HUES48 (cell line): ENCODE results near the gene DAB2IP.
"Not testable (repeated sequence)": the region's sequence is repeated elsewhere in the genome, so short reads cannot be mapped to it uniquely, and the experiment has no call there.

ENCODE experiments used
- H3K27ac ChIP-seq: one replicate; pipeline ENCODE4 v1.7.0; 2013; ENCODE audit warnings: low read depth, low read length, inconsistent platforms
- H3K27me3 ChIP-seq: 2 replicates; pipeline ENCODE4 v1.6.1; 2013; ENCODE audit warnings: mild to moderate bottlenecking, low read length; ENCODE audit not compliant: control insufficient read depth, insufficient read depth
- H3K36me3 ChIP-seq: 2 replicates; pipeline ENCODE4 v1.6.1; 2013; ENCODE audit warnings: low read length; ENCODE audit not compliant: control insufficient read depth, insufficient read depth
- H3K4me1 ChIP-seq: 2 replicates; pipeline ENCODE4 v1.6.1; 2013; ENCODE audit warnings: mild to moderate bottlenecking, low read length; ENCODE audit not compliant: control insufficient read depth, insufficient read depth
- H3K4me3 ChIP-seq: 2 replicates; pipeline ENCODE4 v1.5.1; 2013; ENCODE audit warnings: mild to moderate bottlenecking, low read depth, low read length
- H3K9ac ChIP-seq: 2 replicates; pipeline ENCODE4 v1.6.1; 2013; ENCODE audit warnings: mild to moderate bottlenecking, low read depth, low read length, moderate library complexity
- H3K9me3 ChIP-seq: 2 replicates; pipeline ENCODE4 v1.6.1; 2013; ENCODE audit warnings: low read length; ENCODE audit not compliant: control insufficient read depth, insufficient read depth

DAB2IP gene

DNA sequence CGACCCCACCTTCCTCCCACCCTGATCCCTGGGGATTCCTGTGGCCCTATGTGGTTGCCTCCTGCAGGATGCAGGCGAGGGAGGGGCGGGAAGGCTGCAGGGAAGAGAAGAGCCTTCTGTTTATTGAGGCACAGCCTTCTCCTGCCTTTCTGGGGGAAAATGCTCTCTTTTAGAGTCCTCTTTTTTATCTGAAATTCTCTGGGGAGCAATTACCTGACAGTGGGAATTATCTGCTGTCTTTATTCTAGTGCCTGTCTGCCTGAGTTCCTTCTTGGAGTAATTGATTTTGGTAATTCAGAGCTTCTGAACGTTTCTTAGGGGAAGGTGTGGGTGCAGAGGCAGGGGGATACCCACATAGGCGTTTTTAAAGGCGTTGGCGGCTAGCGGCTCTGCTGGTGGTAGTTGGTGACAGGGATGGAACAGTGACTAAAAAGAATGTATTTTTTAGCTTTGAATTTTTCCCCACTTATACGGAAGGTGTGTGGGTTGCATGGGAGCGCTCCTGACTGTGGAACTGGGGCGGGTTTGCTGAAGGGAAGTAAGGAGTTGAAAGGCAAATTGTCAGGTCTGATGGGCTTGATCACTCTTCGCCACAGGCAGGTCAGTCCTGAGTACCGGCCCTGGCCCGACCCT, 35.2 kb upstream of the DAB2IP start:
- H3K9ac ChIP-seq = no peak overlapping the region
- H3K27me3 ChIP-seq = no peaks in the 10 kb centered on the region
- H3K9me3 ChIP-seq = no peaks in the 10 kb centered on the region
- peaks cover 11% of the 10 kb centered on the region for H3K4me1 ChIP-seq
- no peak overlapping the region for H3K4me3 ChIP-seq
- no peak overlapping the region for H3K27ac ChIP-seq
- no peaks in the 10 kb centered on the region for H3K36me3 ChIP-seq

DNA sequence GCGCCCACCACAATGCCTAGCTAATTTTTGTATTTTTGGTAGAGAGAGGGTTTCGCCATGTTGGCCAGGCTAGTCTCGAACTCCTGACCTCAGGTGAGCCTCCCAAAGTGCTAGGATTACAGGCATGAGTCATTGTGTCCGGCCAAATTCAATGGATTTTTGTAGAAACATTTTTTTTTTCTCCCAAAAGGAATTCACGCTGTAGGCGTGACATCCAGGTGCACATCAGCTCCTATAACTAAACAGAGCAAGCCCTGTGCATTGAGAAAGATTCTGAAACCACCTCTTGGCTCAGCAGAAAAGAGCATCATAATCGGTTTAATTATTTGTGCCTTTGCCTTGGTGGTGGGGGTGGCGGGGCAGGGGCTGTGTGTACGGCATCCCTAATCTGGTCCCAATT, 32.9 kb upstream of the DAB2IP start:
- peaks cover 4% of the 10 kb centered on the region; the same call in 1 of the 2 replicates for H3K4me1 ChIP-seq

DNA sequence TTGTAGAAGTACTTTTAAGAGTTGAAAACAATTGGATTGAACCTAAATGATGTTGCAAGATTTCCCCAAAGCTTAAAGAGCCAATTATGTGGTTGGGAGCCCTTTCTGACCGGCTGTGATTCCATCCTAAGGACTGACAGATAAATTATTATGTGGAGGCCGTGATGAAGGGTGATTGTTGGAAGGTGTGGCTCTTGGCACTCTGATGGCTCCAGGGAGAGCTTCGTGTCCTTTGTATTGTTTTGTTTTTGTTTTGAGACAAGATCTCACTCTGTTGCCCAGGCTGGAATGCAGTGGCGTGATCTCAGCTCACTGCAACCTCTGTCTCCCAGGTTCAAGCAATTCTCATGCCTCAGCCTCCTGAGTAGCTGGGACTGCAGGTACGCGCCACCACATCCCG, 32.5 kb upstream of the DAB2IP start:
- not testable (repeated sequence) for H3K27me3 ChIP-seq, H3K9ac ChIP-seq, H3K9me3 ChIP-seq, H3K4me1 ChIP-seq, H3K36me3 ChIP-seq, H3K27ac ChIP-seq, H3K4me3 ChIP-seq

More for the DNA sequence above, 32.9 kb upstream of the DAB2IP start:
- H3K9me3 ChIP-seq = no peaks in the 10 kb centered on the region
- no peaks in the 10 kb centered on the region for H3K27me3 ChIP-seq
- no peak overlapping the region for H3K4me3 ChIP-seq
- H3K27ac ChIP-seq = no peak overlapping the region
- no peaks in the 10 kb centered on the region for H3K36me3 ChIP-seq
- no peak overlapping the region for H3K9ac ChIP-seq

DNA sequence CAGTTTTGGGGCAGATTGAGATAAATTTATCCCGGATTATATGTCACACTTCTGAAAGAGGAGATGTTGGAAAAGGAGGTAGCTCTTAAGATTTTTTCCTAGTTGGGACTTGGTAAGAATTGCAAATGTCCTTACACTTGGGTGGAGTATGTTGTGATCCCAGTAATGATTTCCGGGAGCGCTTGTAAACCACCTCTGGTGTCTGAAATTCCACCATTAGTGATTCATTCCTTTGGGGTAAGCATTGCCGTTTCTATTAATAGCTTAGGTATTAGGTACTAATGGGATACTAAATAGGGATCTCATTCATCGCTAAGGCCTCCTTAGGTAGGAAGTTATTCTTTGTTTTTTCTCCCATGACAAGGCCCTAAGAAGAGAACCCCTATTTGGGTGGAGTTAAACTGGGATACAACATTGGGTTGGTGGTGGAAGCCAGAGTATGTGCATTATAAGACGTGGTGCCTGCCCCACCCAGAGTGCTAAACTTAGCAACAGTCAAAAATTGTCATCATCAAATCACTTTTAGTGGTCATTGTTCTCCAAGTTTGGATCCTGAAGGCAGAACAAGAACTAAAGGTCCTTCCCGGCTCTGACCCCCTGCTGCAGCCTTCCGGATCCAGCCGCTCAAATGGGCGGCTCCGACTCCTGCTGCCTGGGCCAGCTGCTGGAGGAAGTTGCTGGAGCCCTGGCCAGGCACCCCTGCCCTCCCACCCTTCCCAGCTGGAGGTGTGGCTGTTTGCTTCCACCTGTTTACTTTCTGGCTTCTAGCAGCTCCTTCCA, 31.7 kb upstream of the DAB2IP start:
- Histone ChIP-seq H3K27me3 (no peaks in the 10 kb centered on the region), H3K36me3 (no peaks in the 10 kb centered on the region), H3K4me3 (no peak overlapping the region), H3K4me1 (peaks cover 4% of the 10 kb centered on the region; the same call in 1 of the 2 replicates), H3K9ac (no peak overlapping the region), H3K9me3 (no peaks in the 10 kb centered on the region), H3K27ac (no peak overlapping the region)

DNA sequence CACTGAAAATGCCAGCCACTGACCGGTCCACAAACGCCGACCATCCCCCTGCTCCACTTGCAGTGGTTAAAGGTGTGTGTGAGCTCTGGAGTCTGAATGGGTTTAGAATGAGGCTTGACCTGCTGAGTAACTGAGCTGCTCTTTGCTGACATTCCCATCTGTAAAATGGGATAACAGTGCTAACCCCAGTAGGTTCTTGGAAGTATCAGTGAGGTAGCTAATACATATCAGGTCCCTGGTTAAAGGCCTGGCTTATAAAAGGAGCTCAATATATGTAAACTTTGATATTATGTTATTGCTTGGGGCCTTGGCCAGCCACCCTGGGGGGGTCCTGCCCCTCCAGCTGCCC, 31.1 kb upstream of the DAB2IP start:
- Histone ChIP-seq H3K9ac (no peak overlapping the region), H3K36me3 (no peaks in the 10 kb centered on the region), H3K4me1 (peaks cover 4% of the 10 kb centered on the region; the same call in 1 of the 2 replicates), H3K27me3 (no peaks in the 10 kb centered on the region), H3K27ac (no peak overlapping the region), H3K4me3 (no peak overlapping the region), H3K9me3 (no peaks in the 10 kb centered on the region)

DNA sequence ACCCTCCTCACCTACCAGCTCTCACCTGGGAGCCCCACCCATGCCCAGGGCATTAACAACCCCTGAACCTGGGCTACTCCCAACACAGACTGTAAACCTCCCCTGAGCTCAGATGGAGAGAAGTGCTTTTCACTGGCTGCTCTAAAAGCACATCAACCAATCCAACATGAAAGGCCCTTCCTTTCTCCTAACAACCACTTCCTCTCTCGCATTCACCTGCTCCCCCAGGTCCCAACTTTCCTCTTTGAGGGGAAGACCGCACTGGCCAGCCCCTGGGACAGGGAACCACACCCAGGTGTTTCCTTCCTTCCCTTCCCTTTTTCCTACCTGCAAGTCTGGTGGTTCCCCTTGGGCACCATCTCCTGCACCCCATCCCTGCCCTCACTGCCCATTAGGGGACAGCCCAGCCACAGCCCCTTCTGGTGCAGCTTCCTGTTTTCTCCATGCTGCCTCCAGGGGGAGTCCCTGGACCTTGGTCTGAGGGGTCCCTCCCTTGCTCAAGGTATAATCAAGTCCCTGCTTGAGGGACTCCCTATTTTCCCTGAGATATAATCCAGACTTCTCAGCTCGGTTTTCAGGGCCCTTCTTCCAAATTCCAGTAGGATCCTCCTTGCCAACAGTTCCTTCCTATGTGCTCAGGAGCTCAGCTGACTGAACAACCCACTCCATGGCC, 30.5 kb upstream of the DAB2IP start:
- Histone ChIP-seq H3K9ac (no peak overlapping the region), H3K36me3 (no peaks in the 10 kb centered on the region), H3K27me3 (no peaks in the 10 kb centered on the region), H3K4me3 (no peak overlapping the region), H3K4me1 (peaks cover 4% of the 10 kb centered on the region; the same call in 1 of the 2 replicates), H3K9me3 (no peaks in the 10 kb centered on the region), H3K27ac (no peak overlapping the region)

DNA sequence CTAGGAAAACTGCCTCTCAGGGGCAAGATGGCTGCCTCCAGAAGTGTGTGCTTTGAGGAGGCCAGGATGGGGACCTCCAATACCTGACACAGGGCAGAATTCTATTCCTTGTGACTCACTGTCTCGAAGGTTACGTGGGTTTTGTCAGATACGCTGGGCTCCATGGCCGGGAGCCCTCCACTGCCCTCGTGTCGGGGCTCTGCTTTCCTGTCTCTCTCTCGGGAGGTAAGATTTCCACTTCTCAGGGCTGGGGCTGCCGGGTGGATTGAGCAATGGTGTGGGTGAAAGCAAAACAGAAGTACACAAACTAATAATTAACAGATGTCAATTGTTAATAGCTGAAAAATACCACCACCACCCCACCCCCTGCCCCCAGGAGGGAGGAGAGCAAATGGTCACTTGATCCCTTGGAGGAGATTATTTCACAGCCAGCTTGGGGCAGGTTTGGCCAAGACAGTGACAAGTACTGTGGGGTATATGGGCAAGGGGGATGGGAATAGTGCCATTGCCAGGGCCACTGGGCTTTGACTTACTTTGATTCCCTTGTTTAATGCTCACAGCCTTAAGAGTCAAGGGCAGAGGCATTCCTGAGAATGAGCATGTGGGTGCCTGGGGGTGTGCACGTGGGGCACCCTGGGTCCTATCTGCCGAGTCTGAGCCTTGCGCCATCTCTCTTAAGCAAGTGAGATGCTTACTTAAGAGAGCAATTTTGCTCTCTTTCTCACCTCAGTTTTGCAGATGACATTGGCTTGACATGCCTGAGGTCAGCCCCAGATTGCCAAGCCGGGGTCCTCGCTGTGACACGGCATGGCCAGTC, 28.8 kb upstream of the DAB2IP start:
- peaks cover 4% of the 10 kb centered on the region; the same call in 1 of the 2 replicates for H3K4me1 ChIP-seq
- no peak overlapping the region for H3K4me3 ChIP-seq
- H3K36me3 ChIP-seq = no peaks in the 10 kb centered on the region
- H3K9me3 ChIP-seq = no peaks in the 10 kb centered on the region
- no peak overlapping the region for H3K9ac ChIP-seq
- no peak overlapping the region for H3K27ac ChIP-seq
- H3K27me3 ChIP-seq = no peaks in the 10 kb centered on the region

DNA sequence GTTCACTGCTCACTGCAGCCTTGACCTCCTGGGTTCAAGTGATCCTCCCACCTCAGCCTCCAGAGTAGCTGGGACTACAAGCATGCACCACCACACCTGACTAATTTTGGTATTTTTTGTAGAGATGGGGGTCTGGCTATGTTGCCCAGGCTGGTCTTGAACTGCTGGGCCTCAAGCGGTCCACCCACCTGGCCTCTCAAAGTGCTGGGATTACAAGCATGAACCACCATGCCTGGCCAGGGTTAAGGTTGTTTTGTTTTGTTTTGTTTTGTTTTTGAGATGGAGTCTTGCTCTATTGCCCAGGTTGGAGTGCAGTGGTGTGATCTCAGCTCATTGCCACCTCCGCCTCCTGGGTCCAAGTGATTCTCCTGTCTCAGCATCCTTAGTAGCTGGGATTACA, 28.0 kb upstream of the DAB2IP start:
- H3K27me3 ChIP-seq, H3K27ac ChIP-seq, H3K36me3 ChIP-seq, H3K4me3 ChIP-seq, H3K9me3 ChIP-seq, H3K9ac ChIP-seq, H3K4me1 ChIP-seq: not testable (repeated sequence)

DNA sequence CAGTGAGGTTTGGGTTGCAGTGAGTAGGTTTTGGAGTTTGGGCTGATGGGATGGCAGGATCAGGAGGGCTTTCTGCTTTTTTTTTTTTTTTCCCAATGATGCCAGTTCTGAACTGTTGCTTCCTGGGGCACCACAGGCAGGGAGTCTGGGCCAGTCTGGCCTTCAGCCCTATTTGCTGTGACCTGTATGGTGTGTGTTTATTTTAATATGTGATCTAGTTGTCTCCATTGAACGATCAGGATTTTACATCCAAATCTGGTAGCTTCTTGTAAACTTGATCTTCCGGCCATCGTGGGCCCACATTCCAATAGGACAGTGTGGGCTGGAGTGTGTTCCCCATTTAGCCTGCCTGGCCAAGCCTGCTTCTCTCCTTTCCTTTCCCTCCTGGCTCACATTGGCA, 25.8 kb upstream of the DAB2IP start:
- no peak overlapping the region for H3K27ac ChIP-seq
- H3K9ac ChIP-seq = no peak overlapping the region
- no peak overlapping the region for H3K4me3 ChIP-seq
- H3K36me3 ChIP-seq = no peaks in the 10 kb centered on the region
- H3K9me3 ChIP-seq = no peaks in the 10 kb centered on the region
- peaks cover 4% of the 10 kb centered on the region; the same call in 1 of the 2 replicates for H3K4me1 ChIP-seq
- no peaks in the 10 kb centered on the region for H3K27me3 ChIP-seq

DNA sequence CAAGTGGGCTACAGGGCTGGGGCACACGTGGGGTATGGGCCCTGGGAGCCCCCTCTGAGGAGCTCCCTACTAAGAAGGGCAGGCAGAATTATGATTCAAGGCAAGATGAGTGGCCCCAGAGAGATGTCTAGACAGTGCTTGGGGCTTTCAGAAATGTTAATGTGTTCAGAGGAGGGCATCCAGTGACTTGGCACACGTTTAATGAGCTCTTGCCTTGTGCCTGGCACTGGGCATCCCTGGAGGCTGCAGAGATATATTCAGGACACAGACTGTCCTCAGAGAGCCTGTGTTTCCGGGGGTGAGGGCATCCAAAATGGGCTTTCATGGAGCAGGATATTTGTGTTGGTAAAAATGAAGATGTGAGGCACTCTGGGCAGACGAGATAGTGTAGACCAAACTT, 25.4 kb upstream of the DAB2IP start:
- Histone ChIP-seq H3K4me1 (peaks cover 4% of the 10 kb centered on the region; the same call in 1 of the 2 replicates), H3K36me3 (no peaks in the 10 kb centered on the region), H3K9ac (no peak overlapping the region), H3K27me3 (no peaks in the 10 kb centered on the region), H3K4me3 (no peak overlapping the region), H3K9me3 (no peaks in the 10 kb centered on the region), H3K27ac (no peak overlapping the region)
